HepG2 (cell line): Measurements from ENCODE around the gene CNDP1.

Source experiments
- MXI1 ChIP-seq: IDR thresholded peaks from 3 replicates; pipeline ENCODE4 v1.6.1; 2012; ENCODE audit warnings: low read depth, low read length, inconsistent platforms, borderline replicate concordance
- ZNF451 ChIP-seq: sonication (generic); formaldehyde crosslinking; IDR thresholded peaks from 2 replicates; pipeline ENCODE4 v1.5.0; 2020; ENCODE audit warnings: mild to moderate bottlenecking, missing genetic modification reagents

DNA sequence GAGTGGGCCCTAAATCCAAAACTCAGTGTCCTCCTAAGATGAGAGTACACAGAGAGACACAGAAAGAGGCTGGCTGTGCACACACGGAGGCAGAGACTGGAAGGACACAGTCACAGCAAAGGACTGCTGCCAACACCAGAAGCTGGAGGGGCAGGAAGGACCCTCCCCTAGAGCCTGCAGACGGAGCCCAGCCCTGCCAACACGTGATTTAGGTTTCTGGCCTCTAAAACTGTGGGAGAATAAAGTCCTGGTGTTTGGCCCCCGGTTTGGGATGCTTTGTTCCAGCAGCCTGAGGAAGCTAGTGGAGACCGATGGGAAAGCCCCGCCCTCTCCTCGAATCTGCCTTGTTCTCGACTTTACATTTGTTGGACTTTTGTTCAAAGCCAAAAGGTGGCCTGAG lies 10.6 kb downstream of the CNDP1 start:
- TF ChIP-seq MXI1 = no peak
- TF ChIP-seq ZNF451 (CRISPR knock-in tag) = no peak
